HepG2 (cell line): ENCODE results near the gene SYNGAP1. TPM values are rescaled to one million over a fixed set of nuclear protein-coding genes. Genes with fewer than 3 reads are reported as not detected.

Experiments used
- IKZF1 ChIP-seq: fragments of 450-650 bp; IDR thresholded peaks from 2 replicates; pipeline ENCODE4 v1.7.1; 2016
- LCORL ChIP-seq, 2 experiments: fragments of 450-650 bp in 1 of 2; sonication (generic) in 1 of 2; formaldehyde crosslinking in 1 of 2; IDR thresholded peaks; 2 replicates each; pipeline versions ENCODE4 v1.5.0 to v1.6.1; 2017 to 2020; ENCODE audit warnings: antibody characterized with exemption in 1 of 2, missing genetic modification reagents in 1 of 2
- MIER2 ChIP-seq: IDR thresholded peaks from 2 replicates; pipeline ENCODE4 v1.6.1; 2016; ENCODE audit warnings: missing biosample characterization, missing genetic modification reagents
- NR2F6 ChIP-seq, 2 experiments: IDR thresholded peaks; 2 replicates each; pipeline ENCODE4 v1.6.1; 2016; ENCODE audit warnings: antibody characterized with exemption in 1 of 2, mild to moderate bottlenecking in 1 of 2
- SALL1 ChIP-seq: sonication (generic); formaldehyde crosslinking; IDR thresholded peaks from 2 replicates; pipeline ENCODE4 v1.8.0; 2022; ENCODE audit warnings: mild to moderate bottlenecking, missing genetic modification reagents
- SRY ChIP-seq: sonication (generic); formaldehyde crosslinking; IDR thresholded peaks from 2 replicates; pipeline ENCODE4 v1.8.0; 2022; ENCODE audit warnings: mild to moderate bottlenecking, missing genetic modification reagents
- ZFP37 ChIP-seq: sonication (generic); formaldehyde crosslinking; IDR thresholded peaks from 2 replicates; pipeline ENCODE4 v1.4.0; 2020; ENCODE audit warnings: missing genetic modification reagents, borderline replicate concordance
- ZNF224 ChIP-seq: sonication (generic); formaldehyde crosslinking; IDR thresholded peaks from 2 replicates; pipeline ENCODE4 v1.5.0; 2020; ENCODE audit warnings: mild to moderate bottlenecking, missing genetic modification reagents
- ZNF441 ChIP-seq: sonication (generic); formaldehyde crosslinking; IDR thresholded peaks from 2 replicates; pipeline ENCODE4 v1.7.0; 2021; ENCODE audit warnings: missing genetic modification reagents, borderline replicate concordance
- ZNF780A ChIP-seq: sonication (generic); formaldehyde crosslinking; IDR thresholded peaks from 2 replicates; pipeline ENCODE4 v1.8.0; 2022; ENCODE audit warnings: mild to moderate bottlenecking, missing genetic modification reagents, moderate library complexity
- ZNF788 ChIP-seq: sonication (generic); formaldehyde crosslinking; IDR thresholded peaks from 2 replicates; pipeline ENCODE4 v1.5.0; 2020; ENCODE audit warnings: mild to moderate bottlenecking, missing genetic modification reagents, borderline replicate concordance
- polyA plus RNA-seq, 8 experiments: library from polyadenylated mRNA; depleted of rRNA in 3 of 8; stranded (reverse) in 7 of 8; unstranded in 1 of 8; fragments of >200 nt; fragmentation: Illumina TruSeq in 4 of 8; extraction: Trizol in 4 of 8; gene quantifications; 2 replicates each; pipeline versions ENCODE4 v1.2.1 to v1.2.3, GENCODE V29; 2011 to 2016; ENCODE audit warnings: low read depth in 4 of 8, missing spikeins in 1 of 8, mixed read lengths in 1 of 8; ENCODE audit not compliant: insufficient read depth in 1 of 8
- total RNA-seq, 5 experiments: library from RNA; depleted of rRNA; stranded (reverse); fragments of >200 nt; fragmentation: Illumina TruSeq; extraction: Trizol; gene quantifications; 2 replicates each; pipeline ENCODE4 v1.2.3, GENCODE V29; 2016; ENCODE audit warnings: low read depth in 1 of 5
- TF ChIP-seq, protein P1 (sequence below): sonication (generic); formaldehyde crosslinking; IDR thresholded peaks from 2 replicates; pipeline ENCODE4 v1.4.0; 2020; ENCODE audit warnings: missing genetic modification reagents
- TF ChIP-seq, protein P2 (sequence below): sonication (generic); IDR thresholded peaks from 2 replicates; pipeline ENCODE4 v1.6.1; 2016; ENCODE audit warnings: low read depth, borderline replicate concordance
- TF ChIP-seq, protein P3 (sequence below): IDR thresholded peaks from 2 replicates; pipeline ENCODE4 v1.6.1; 2016; ENCODE audit warnings: low read depth
- TF ChIP-seq, protein P4 (sequence below): sonication (generic); formaldehyde crosslinking; IDR thresholded peaks from 2 replicates; pipeline ENCODE4 v1.5.1; 2020; ENCODE audit warnings: missing genetic modification reagents, mild to moderate bottlenecking, borderline replicate concordance
- TF ChIP-seq, protein P5 (sequence below): sonication (generic); formaldehyde crosslinking; IDR thresholded peaks from 2 replicates; pipeline ENCODE4 v1.8.0; 2022; ENCODE audit warnings: mild to moderate bottlenecking, missing genetic modification reagents, moderate library complexity
- TF ChIP-seq, protein P6 (sequence below): sonication (generic); formaldehyde crosslinking; IDR thresholded peaks from 2 replicates; pipeline ENCODE4 v1.8.1; 2023; ENCODE audit warnings: mild to moderate bottlenecking, missing genetic modification reagents
- TF ChIP-seq, protein P7 (sequence below): sonication (generic); formaldehyde crosslinking; IDR thresholded peaks from 2 replicates; pipeline ENCODE4 v1.8.0; 2022; ENCODE audit warnings: missing genetic modification reagents, mild to moderate bottlenecking, inconsistent platforms, borderline replicate concordance
- TF ChIP-seq, protein P8 (sequence below): sonication (generic); formaldehyde crosslinking; IDR thresholded peaks from 2 replicates; pipeline ENCODE4 v1.4.0; 2020; ENCODE audit warnings: missing genetic modification reagents

Gene SYNGAP1
- total and polyA plus RNA-seq, 2 of the 13 experiments (the other 11 are each of a cell fraction or from before 2014, with no cell fraction given), result 0.75 to 1.1 TPM

DNA sequence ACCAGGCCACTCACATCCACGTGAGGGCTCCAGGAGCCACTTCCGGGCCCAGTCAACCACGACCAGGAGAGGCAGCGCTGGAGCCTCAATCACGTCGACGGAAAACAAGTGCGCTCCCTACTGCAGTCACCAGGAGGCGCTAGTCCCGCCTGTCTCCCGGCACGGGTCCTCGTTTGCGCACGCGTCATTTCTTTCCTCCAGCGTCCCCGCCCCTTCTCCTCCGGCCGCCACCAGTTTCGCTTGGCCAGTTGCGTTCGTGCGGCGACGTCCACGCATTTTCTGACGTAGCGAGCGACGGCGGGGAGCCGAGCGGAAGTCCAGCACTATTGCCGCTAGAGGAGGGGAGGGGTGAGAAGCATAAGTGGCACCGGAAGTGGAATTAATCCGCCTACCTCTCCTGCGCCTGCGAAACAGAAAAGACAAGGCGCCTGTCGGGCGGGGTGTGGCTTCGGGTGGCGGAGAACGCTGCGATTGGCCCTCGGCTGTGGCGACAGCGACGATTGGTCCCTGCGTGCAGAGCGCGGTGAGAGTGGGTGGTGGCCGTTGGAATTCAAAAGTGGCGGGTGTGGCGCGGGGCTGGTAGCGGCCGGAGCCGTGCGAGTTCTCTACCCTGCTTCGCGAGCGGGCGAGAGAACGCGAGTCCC is 28.5 kb upstream of the SYNGAP1 start, which contains the start of gene KIFC1 (continued):
- TF ChIP-seq, protein P1, sequence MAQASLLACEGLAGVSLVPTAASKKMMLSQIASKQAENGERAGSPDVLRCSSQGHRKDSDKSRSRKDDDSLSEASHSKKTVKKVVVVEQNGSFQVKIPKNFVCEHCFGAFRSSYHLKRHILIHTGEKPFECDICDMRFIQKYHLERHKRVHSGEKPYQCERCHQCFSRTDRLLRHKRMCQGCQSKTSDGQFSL (CRISPR knock-in tag), result peak; percentile 16; the same call in 1 of the 2 replicates
- TF ChIP-seq ZNF224 (peak; percentile 94; the same call in 1 of the 2 replicates), IKZF1 (no peak), LCORL (IDR thresholded peaks at IDR 0.05) (no peak), LCORL (CRISPR knock-in tag; IDR thresholded peaks at IDR 0.05) (peak; percentile 85), ZFP37 (CRISPR knock-in tag) (peak; percentile 29; the same call in 1 of the 2 replicates), SRY (CRISPR knock-in tag) (peak; percentile 88; the same call in 1 of the 2 replicates), NR2F6 (IDR thresholded peaks at IDR 0.05) (no peak), NR2F6 (CRISPR knock-in tag; IDR thresholded peaks at IDR 0.05) (peak; percentile 65), ZNF788 (CRISPR knock-in tag) (peak; percentile 94; the same call in 1 of the 2 replicates), ZNF780A (CRISPR knock-in tag) (0 out of 2 replicates have a peak, but pooled peaks have one; percentile 90), ZNF441 (CRISPR knock-in tag) (peak; percentile 81), SALL1 (peak; percentile 92), MIER2 (CRISPR knock-in tag) (no peak; the same call in none of the 2 replicates)
- TF ChIP-seq, protein P2, sequence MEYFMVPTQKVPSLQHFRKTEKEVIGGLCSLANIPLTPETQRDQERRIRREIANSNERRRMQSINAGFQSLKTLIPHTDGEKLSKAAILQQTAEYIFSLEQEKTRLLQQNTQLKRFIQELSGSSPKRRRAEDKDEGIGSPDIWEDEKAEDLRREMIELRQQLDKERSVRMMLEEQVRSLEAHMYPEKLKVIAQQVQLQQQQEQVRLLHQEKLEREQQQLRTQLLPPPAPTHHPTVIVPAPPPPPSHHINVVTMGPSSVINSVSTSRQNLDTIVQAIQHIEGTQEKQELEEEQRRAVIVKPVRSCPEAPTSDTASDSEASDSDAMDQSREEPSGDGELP, result peak; percentile 55; the same call in 1 of the 2 replicates
- TF ChIP-seq, protein P3, sequence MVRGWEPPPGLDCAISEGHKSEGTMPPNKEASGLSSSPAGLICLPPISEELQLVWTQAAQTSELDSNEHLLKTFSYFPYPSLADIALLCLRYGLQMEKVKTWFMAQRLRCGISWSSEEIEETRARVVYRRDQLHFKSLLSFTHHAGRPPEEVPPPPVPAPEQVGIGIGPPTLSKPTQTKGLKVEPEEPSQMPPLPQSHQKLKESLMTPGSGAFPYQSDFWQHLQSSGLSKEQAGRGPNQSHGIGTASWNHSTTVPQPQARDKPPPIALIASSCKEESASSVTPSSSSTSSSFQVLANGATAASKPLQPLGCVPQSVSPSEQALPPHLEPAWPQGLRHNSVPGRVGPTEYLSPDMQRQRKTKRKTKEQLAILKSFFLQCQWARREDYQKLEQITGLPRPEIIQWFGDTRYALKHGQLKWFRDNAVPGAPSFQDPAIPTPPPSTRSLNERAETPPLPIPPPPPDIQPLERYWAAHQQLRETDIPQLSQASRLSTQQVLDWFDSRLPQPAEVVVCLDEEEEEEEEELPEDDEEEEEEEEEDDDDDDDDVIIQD (CRISPR knock-in tag), result peak; percentile 76
- TF ChIP-seq, protein P4, sequence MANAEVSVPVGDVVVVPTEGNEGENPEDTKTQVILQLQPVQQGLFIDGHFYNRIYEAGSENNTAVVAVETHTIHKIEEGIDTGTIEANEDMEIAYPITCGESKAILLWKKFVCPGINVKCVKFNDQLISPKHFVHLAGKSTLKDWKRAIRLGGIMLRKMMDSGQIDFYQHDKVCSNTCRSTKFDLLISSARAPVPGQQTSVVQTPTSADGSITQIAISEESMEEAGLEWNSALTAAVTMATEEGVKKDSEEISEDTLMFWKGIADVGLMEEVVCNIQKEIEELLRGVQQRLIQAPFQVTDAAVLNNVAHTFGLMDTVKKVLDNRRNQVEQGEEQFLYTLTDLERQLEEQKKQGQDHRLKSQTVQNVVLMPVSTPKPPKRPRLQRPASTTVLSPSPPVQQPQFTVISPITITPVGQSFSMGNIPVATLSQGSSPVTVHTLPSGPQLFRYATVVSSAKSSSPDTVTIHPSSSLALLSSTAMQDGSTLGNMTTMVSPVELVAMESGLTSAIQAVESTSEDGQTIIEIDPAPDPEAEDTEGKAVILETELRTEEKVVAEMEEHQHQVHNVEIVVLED (CRISPR knock-in tag), result peak; percentile 99
- TF ChIP-seq, protein P5, sequence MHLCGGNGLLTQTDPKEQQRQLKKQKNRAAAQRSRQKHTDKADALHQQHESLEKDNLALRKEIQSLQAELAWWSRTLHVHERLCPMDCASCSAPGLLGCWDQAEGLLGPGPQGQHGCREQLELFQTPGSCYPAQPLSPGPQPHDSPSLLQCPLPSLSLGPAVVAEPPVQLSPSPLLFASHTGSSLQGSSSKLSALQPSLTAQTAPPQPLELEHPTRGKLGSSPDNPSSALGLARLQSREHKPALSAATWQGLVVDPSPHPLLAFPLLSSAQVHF (CRISPR knock-in tag), result peak; percentile 93
- TF ChIP-seq, protein P6, sequence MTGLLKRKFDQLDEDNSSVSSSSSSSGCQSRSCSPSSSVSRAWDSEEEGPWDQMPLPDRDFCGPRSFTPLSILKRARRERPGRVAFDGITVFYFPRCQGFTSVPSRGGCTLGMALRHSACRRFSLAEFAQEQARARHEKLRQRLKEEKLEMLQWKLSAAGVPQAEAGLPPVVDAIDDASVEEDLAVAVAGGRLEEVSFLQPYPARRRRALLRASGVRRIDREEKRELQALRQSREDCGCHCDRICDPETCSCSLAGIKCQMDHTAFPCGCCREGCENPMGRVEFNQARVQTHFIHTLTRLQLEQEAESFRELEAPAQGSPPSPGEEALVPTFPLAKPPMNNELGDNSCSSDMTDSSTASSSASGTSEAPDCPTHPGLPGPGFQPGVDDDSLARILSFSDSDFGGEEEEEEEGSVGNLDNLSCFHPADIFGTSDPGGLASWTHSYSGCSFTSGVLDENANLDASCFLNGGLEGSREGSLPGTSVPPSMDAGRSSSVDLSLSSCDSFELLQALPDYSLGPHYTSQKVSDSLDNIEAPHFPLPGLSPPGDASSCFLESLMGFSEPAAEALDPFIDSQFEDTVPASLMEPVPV (CRISPR knock-in tag), result peak; percentile 99
- TF ChIP-seq, protein P7, sequence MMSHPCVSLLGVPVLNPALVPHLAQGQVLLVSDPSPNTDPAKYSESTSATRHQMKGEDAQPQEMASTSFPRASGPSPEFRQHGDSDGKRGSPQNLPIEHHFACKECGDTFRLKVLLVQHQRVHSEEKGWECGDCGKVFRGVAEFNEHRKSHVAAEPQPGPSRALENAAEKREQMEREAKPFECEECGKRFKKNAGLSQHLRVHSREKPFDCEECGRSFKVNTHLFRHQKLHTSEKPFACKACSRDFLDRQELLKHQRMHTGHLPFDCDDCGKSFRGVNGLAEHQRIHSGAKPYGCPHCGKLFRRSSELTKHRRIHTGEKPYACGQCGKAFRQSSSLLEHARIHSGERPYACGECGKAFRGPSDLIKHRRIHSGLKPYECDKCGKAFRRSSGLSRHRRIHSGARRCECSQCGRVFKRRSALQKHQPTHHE, result no peak; the same call in 1 of the 2 replicates
- TF ChIP-seq, protein P8, sequence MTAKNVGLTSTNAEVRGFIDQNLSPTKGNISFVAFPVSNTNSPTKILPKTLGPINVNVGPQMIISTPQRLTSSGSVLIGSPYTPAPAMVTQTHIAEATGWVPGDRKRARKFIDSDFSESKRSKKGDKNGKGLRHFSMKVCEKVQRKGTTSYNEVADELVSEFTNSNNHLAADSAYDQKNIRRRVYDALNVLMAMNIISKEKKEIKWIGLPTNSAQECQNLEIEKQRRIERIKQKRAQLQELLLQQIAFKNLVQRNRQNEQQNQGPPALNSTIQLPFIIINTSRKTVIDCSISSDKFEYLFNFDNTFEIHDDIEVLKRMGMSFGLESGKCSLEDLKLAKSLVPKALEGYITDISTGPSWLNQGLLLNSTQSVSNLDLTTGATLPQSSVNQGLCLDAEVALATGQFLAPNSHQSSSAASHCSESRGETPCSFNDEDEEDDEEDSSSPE (CRISPR knock-in tag), result peak; percentile 99
